Mesenchymal stem cell (in vitro differentiated cells and primary cell): ENCODE data around the gene BCL2L2. TPM values are rescaled to one million over a fixed set of nuclear protein-coding genes. Genes with fewer than 3 reads are reported as not detected.
"Not testable (repeated sequence)": the region's sequence is repeated elsewhere in the genome, so short reads cannot be mapped to it uniquely, and the experiment has no call there.

Source experiments
- DNase-seq: peaks from one replicate; pipeline ENCODE4 v3.0.0-alpha.2; 2013
- H2AFZ ChIP-seq: one replicate; pipeline ENCODE4 v1.6.1; 2013; ENCODE audit warnings: low read depth, mild to moderate bottlenecking, control low read depth, inconsistent platforms, low read length, moderate library complexity
- H2AK5ac ChIP-seq: 2 replicates; pipeline ENCODE4 v1.6.1; 2013; ENCODE audit warnings: low read length, moderate library complexity, mild to moderate bottlenecking, inconsistent platforms; ENCODE audit not compliant: severe bottlenecking
- H2BK120ac ChIP-seq: one replicate; pipeline ENCODE4 v1.6.1; 2013; ENCODE audit warnings: low read depth, mild to moderate bottlenecking, inconsistent platforms, low read length, moderate library complexity
- H2BK12ac ChIP-seq, 2 experiments: one replicate each; pipeline ENCODE4 v1.6.1; 2013; ENCODE audit warnings: inconsistent platforms in 2 of 2, low read length in 2 of 2, mild to moderate bottlenecking in 2 of 2, moderate library complexity in 2 of 2, control low read depth in 1 of 2
- H2BK15ac ChIP-seq: one replicate; pipeline ENCODE4 v1.6.1; 2013; ENCODE audit warnings: mild to moderate bottlenecking, low read depth, inconsistent platforms; ENCODE audit not compliant: poor library complexity, severe bottlenecking
- H2BK5ac ChIP-seq: 2 replicates; pipeline ENCODE4 v1.6.1; 2013; ENCODE audit warnings: low read depth, mild to moderate bottlenecking, low read length, control low read depth, inconsistent platforms; ENCODE audit not compliant: poor library complexity, severe bottlenecking
- H3K14ac ChIP-seq, 2 experiments: one replicate each; pipeline ENCODE4 v1.6.1; 2013; ENCODE audit warnings: inconsistent platforms in 2 of 2, low read length in 2 of 2, control low read depth in 1 of 2, mild to moderate bottlenecking in 1 of 2, moderate library complexity in 1 of 2
- H3K18ac ChIP-seq, 2 experiments: one replicate each; pipeline ENCODE4 v1.6.1; 2013; ENCODE audit warnings: inconsistent platforms in 2 of 2, low read length in 2 of 2, control low read depth in 1 of 2, low read depth in 1 of 2, mild to moderate bottlenecking in 1 of 2
- H3K23ac ChIP-seq, 2 experiments: one replicate each; pipeline ENCODE4 v1.6.1; 2013; ENCODE audit warnings: inconsistent platforms in 2 of 2, low read length in 2 of 2, mild to moderate bottlenecking in 2 of 2, moderate library complexity in 2 of 2, control low read depth in 1 of 2
- H3K27ac ChIP-seq: 2 replicates; pipeline ENCODE4 v1.5.1; 2013; ENCODE audit warnings: mild to moderate bottlenecking, moderate library complexity, low read length, control low read depth, inconsistent platforms; ENCODE audit not compliant: poor library complexity, severe bottlenecking
- H3K27me3 ChIP-seq, 2 experiments: 2 replicates each; pipeline versions ENCODE4 v1.6.1 to v1.7.0; 2013; ENCODE audit warnings: low read length in 2 of 2, mild to moderate bottlenecking in 2 of 2, moderate library complexity in 2 of 2, control low read depth in 1 of 2, inconsistent platforms in 1 of 2; ENCODE audit not compliant: control insufficient read depth in 1 of 2, insufficient read depth in 1 of 2
- H3K36me3 ChIP-seq, 2 experiments: 2 replicates each; pipeline versions ENCODE4 v1.6.1 to v1.7.0; 2013; ENCODE audit warnings: low read length in 2 of 2, control low read depth in 1 of 2, inconsistent platforms in 1 of 2, low read depth in 1 of 2, mild to moderate bottlenecking in 1 of 2; ENCODE audit not compliant: insufficient read depth in 2 of 2, control insufficient read depth in 1 of 2
- H3K4ac ChIP-seq, 2 experiments: one replicate each; pipeline ENCODE4 v1.6.1; 2013; ENCODE audit warnings: inconsistent platforms in 2 of 2, low read length in 2 of 2, mild to moderate bottlenecking in 2 of 2, moderate library complexity in 2 of 2, control low read depth in 1 of 2, low read depth in 1 of 2
- H3K4me1 ChIP-seq: 2 replicates; pipeline ENCODE4 v1.6.1; 2013; ENCODE audit warnings: low read depth, low read length, control low read depth; ENCODE audit not compliant: control insufficient read depth, insufficient read depth
- H3K4me2 ChIP-seq: 2 replicates; pipeline ENCODE4 v1.6.1; 2013; ENCODE audit warnings: low read length, mild to moderate bottlenecking, inconsistent platforms; ENCODE audit not compliant: poor library complexity, severe bottlenecking
- H3K4me3 ChIP-seq, 2 experiments: 2 replicates each; pipeline versions ENCODE4 v1.5.1 to v1.7.0; 2013; ENCODE audit warnings: low read length in 2 of 2, mild to moderate bottlenecking in 2 of 2, control low read depth in 1 of 2, low read depth in 1 of 2; ENCODE audit not compliant: insufficient read depth in 1 of 2
- H3K79me1 ChIP-seq: replicated peaks from 2 replicates; pipeline ENCODE4 v1.6.1; 2013; ENCODE audit warnings: mild to moderate bottlenecking, control low read depth, low read length, inconsistent platforms; ENCODE audit not compliant: poor library complexity, severe bottlenecking
- H3K9ac ChIP-seq: 2 replicates; pipeline ENCODE4 v1.7.0; 2013; ENCODE audit warnings: mild to moderate bottlenecking, low read length, moderate library complexity
- H3K9me3 ChIP-seq: 2 replicates; pipeline ENCODE4 v1.7.0; 2013; ENCODE audit warnings: mild to moderate bottlenecking, low read length; ENCODE audit not compliant: control insufficient read depth
- H4K8ac ChIP-seq: one replicate; pipeline ENCODE4 v1.6.1; 2013; ENCODE audit warnings: inconsistent platforms, mild to moderate bottlenecking, low read length, moderate library complexity
- H4K91ac ChIP-seq: one replicate; pipeline ENCODE4 v1.6.1; 2013; ENCODE audit warnings: mild to moderate bottlenecking, low read length, inconsistent platforms
- WGBS: methylation state at CpG from one replicate; pipeline ENCODE4 v1.1.7; 2013; ENCODE audit warnings: mixed read lengths; 5-methylcytosine and 5-hydroxymethylcytosine counted together
- polyA plus RNA-seq, 2 experiments: library from polyadenylated mRNA; stranded (reverse); fragments of 200-250 nt; gene quantifications; one replicate each; pipeline ENCODE4 v1.2.3, GENCODE V29; 2013

Gene BCL2L2, protein sequence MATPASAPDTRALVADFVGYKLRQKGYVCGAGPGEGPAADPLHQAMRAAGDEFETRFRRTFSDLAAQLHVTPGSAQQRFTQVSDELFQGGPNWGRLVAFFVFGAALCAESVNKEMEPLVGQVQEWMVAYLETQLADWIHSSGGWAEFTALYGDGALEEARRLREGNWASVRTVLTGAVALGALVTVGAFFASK
- 18.6 TPM for polyA plus RNA-seq (2013, experiment 1 of 2)
- polyA plus RNA-seq (2013, experiment 2 of 2) = 18.9 TPM

DNA sequence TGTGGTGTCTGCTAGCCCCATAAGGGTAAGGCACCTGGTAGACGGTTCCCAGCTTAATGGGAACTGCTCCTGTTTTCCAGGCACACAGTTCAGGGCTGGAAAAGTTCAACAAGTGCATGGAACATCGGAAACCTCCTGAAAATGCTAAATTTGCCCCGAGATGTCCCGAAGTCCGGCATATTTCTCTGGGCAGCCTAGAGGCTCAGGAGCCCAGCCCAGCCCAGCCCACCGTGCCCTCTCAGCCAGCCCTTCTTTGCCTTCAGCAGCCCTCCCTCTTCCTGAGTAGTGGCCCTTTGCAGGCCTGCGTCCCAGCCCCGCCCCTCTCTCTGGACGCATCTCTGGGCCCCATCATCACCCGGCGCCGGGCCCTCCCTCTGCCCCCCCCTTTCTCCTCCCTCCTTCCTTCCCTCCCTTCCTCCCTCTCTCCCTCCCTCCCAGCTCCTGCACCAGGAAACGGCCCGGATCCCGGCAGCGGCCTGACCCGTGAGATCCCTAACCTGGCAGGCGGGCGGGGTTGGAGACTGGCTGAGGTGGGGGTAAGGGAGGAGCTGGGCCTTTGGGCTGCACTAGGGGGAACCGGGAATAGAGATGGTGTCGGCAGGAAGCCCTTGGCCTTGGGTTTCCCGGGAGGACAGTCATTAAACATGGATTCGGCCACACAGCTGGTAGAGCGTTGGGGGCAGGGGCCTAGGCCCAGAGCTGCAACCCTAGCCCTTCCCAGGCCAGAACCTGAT lies at the start of gene BCL2L2:
Gene BCL2L2 (plus strand): TSS at position 422 of the 734 bp plus-strand sequence. CDS start 935 bp downstream, outside the sequence.
- peak; percentile 95 for DNase-seq
- Histone ChIP-seq H3K27ac (peak within 1 kb of the TSS; percentile 90), H3K9me3 (no peaks in the 10 kb centered on the region), H2BK120ac (peak within 1 kb of the TSS; percentile 37), H3K4ac (peak within 1 kb of the TSS; percentile 80 to 99), H3K4me1 (peaks cover 38% of the 10 kb centered on the region), H3K9ac (peak within 1 kb of the TSS; percentile 91), H4K91ac (peak within 1 kb of the TSS; percentile 81), H2AK5ac (peak within 1 kb of the TSS; percentile 73), H2BK12ac (peak within 1 kb of the TSS; percentile 43 to 45), H3K14ac (peak within 1 kb of the TSS in 1 of 2 experiments; percentile 61), H2AFZ (peak within 1 kb of the TSS; percentile 67), H4K8ac (peak within 1 kb of the TSS; percentile 77), H3K4me2 (peak within 1 kb of the TSS; percentile 88), H3K27me3 (no peaks in the 10 kb centered on the region), H3K36me3 (peaks cover 36 to 37% of the 10 kb centered on the region in 2 experiments), H3K23ac (peak within 1 kb of the TSS in 1 of 2 experiments; percentile 64), H2BK15ac (peak within 1 kb of the TSS; percentile 37), H3K18ac (peak within 1 kb of the TSS; percentile 34 to 75), H2BK5ac (peak within 1 kb of the TSS; percentile 33), H3K4me3 (peak within 1 kb of the TSS; percentile 67 to 86), H3K79me1 (peaks cover 11% of the 10 kb centered on the region)
- under 1% methylated on average over 21 of the region's 24 CpGs for WGBS

DNA sequence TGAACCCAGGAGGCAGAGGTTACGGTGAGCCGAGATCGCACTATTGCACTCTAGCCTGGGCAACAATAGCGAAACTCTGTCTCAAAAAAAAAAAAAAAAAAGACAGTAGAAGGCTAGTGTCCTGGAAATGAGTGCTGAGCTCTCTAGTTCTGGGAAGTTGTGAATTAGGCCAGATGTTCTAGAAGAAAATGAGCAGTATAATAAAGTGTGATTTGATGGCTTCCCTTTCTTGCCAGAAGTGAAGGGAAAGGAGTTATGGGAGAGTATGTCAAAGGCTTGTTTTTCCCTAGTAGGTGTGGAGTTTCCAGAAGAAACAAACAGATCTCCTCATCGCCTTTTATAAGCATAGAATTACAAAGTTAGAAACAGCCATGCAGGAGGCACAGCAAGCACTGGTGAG lies 48.4 kb upstream of the BCL2L2 start:
- no peak overlapping the region for H3K4me3 ChIP-seq
- H3K23ac ChIP-seq = no peak overlapping the region
- H3K9me3 ChIP-seq = no peaks in the 10 kb centered on the region
- no peak overlapping the region for H3K4me2 ChIP-seq
- no peak overlapping the region for H3K14ac ChIP-seq
- no peak overlapping the region for H2AK5ac ChIP-seq
- no peak overlapping the region for H2BK15ac ChIP-seq
- H3K27me3 ChIP-seq = peaks cover 19% of the 10 kb centered on the region in 2 experiments
- H3K4ac ChIP-seq = no peak overlapping the region
- H3K4me1 ChIP-seq = no peaks in the 10 kb centered on the region
- H2BK120ac ChIP-seq = no peak overlapping the region
- H2BK5ac ChIP-seq = no peak overlapping the region
- H4K8ac ChIP-seq = no peak overlapping the region
- no peak overlapping the region for H4K91ac ChIP-seq
- no peaks in the 10 kb centered on the region for H3K36me3 ChIP-seq
- 89% methylated on average over 5 of the region's 5 CpGs for WGBS
- DNase-seq = no peak
- H3K18ac ChIP-seq = no peak overlapping the region
- H3K79me1 ChIP-seq = no peaks in the 10 kb centered on the region
- no peak overlapping the region for H2BK12ac ChIP-seq
- no peak overlapping the region for H3K27ac ChIP-seq
- no peak overlapping the region for H3K9ac ChIP-seq
- H2AFZ ChIP-seq = no peak overlapping the region

DNA sequence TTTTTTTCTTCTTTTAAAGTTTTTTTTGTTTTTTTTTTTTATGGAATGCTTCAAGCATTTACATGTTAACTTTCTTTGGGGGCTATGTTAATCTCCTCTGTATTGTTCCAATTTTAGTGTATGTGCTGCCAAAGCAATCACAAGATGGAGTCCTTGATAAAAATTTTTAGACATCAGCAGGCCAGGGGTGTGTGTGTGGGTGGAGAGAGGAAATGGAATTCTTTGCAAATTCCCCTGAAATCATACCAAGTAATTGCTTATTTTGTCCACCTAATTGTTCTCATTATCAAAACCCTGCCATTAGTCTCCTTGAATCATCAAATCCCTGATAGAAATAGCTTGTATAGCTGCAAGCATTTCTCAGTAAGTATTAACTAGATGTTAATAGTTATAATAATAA lies 47.2 kb upstream of the BCL2L2 start:
- Histone ChIP-seq H4K91ac (no peak overlapping the region), H3K4ac (no peak overlapping the region), H3K18ac (no peak overlapping the region), H3K4me1 (no peaks in the 10 kb centered on the region), H3K14ac (no peak overlapping the region), H2BK12ac (no peak overlapping the region), H2BK120ac (no peak overlapping the region), H3K4me3 (no peak overlapping the region), H2AK5ac (no peak overlapping the region), H3K9me3 (no peaks in the 10 kb centered on the region), H3K23ac (no peak overlapping the region), H3K27me3 (peaks cover 19 to 24% of the 10 kb centered on the region in 2 experiments), H2BK5ac (no peak overlapping the region), H3K27ac (no peak overlapping the region), H2AFZ (no peak overlapping the region), H3K9ac (no peak overlapping the region), H3K4me2 (no peak overlapping the region), H3K79me1 (no peaks in the 10 kb centered on the region), H3K36me3 (no peaks in the 10 kb centered on the region), H2BK15ac (no peak overlapping the region), H4K8ac (no peak overlapping the region)
- DNase-seq = no peak

DNA sequence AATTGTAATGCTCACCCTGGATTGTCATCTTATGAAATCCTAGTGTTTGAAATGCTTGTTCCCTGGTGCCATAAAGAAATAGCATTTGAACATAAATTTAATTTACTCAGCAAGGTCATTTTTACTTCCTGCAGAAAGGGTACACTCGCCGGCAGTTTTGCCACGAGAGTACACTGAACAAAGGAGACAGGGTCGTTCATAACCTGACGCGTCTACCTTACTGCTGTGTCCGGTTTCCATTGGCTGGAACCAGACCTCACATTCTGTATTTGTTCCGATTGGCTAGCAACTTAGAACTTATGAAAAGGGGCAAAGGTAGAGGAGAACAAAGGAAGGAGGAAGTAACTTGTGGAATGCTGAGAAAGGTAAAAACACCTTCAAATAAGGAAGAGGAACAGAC lies 45.8 kb upstream of the BCL2L2 start:
- H3K27ac ChIP-seq, H2BK15ac ChIP-seq, H3K14ac ChIP-seq, H2BK12ac ChIP-seq, H2AK5ac ChIP-seq, H3K23ac ChIP-seq, H3K79me1 ChIP-seq, H3K4me2 ChIP-seq, H4K91ac ChIP-seq, H3K36me3 ChIP-seq, H2BK5ac ChIP-seq, H3K4ac ChIP-seq, H3K4me3 ChIP-seq, H3K18ac ChIP-seq, DNase-seq, H2AFZ ChIP-seq, H2BK120ac ChIP-seq, H3K9me3 ChIP-seq, H3K4me1 ChIP-seq, H3K9ac ChIP-seq, H4K8ac ChIP-seq: not testable (repeated sequence)
- 88% methylated on average over 8 of the region's 8 CpGs for WGBS
- H3K27me3 ChIP-seq = peaks cover 18 to 24% of the 10 kb centered on the region in 2 experiments
